A673 (cell line): ENCODE results near the gene CDHR2.

ENCODE experiments used
- EZH2 ChIP-seq: fragments of 200-600 bp; sonication (generic); IDR thresholded peaks from 2 replicates; pipeline ENCODE4 v1.6.1; 2017; ENCODE audit warnings: borderline replicate concordance, low read depth, mild to moderate bottlenecking, mixed read lengths, antibody characterized with exemption, low read length; ENCODE audit not compliant: poor library complexity, severe bottlenecking
- TF ChIP-seq, protein P1 (sequence below): fragments of 300-800, 200-600 bp; sonication (generic); conservative IDR thresholded peaks from 2 replicates; pipeline ENCODE4 v1.5.1; 2017; ENCODE audit warnings: low read depth, mild to moderate bottlenecking, antibody characterized with exemption, low read length, moderate library complexity, mixed read lengths

DNA sequence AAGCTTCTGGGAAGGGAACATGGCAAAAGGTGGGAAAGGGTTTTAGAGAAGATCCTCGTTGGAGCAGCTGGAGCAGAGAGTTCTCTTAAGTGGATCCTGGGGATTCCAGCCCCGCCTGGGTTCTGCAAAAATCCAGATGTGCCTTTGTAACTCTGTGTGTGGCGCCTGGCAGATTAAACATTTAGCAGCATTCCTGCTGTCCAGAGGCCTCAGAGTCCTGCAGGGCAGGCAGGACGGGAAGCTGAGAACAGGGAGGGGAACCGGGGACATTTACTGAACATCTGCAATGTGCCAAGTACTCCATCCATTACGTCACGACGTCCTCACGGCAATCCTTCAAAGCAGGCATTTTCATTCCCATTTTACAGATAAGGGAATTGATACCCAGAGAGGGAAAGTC, 87.3 kb downstream of the CDHR2 start:
- TF ChIP-seq, protein P1, sequence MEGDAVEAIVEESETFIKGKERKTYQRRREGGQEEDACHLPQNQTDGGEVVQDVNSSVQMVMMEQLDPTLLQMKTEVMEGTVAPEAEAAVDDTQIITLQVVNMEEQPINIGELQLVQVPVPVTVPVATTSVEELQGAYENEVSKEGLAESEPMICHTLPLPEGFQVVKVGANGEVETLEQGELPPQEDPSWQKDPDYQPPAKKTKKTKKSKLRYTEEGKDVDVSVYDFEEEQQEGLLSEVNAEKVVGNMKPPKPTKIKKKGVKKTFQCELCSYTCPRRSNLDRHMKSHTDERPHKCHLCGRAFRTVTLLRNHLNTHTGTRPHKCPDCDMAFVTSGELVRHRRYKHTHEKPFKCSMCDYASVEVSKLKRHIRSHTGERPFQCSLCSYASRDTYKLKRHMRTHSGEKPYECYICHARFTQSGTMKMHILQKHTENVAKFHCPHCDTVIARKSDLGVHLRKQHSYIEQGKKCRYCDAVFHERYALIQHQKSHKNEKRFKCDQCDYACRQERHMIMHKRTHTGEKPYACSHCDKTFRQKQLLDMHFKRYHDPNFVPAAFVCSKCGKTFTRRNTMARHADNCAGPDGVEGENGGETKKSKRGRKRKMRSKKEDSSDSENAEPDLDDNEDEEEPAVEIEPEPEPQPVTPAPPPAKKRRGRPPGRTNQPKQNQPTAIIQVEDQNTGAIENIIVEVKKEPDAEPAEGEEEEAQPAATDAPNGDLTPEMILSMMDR, result no peak
- no peak for TF ChIP-seq EZH2
